ENCODE measurements around the gene SEC62.

SEC62 gene, protein sequence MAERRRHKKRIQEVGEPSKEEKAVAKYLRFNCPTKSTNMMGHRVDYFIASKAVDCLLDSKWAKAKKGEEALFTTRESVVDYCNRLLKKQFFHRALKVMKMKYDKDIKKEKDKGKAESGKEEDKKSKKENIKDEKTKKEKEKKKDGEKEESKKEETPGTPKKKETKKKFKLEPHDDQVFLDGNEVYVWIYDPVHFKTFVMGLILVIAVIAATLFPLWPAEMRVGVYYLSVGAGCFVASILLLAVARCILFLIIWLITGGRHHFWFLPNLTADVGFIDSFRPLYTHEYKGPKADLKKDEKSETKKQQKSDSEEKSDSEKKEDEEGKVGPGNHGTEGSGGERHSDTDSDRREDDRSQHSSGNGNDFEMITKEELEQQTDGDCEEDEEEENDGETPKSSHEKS

DNA sequence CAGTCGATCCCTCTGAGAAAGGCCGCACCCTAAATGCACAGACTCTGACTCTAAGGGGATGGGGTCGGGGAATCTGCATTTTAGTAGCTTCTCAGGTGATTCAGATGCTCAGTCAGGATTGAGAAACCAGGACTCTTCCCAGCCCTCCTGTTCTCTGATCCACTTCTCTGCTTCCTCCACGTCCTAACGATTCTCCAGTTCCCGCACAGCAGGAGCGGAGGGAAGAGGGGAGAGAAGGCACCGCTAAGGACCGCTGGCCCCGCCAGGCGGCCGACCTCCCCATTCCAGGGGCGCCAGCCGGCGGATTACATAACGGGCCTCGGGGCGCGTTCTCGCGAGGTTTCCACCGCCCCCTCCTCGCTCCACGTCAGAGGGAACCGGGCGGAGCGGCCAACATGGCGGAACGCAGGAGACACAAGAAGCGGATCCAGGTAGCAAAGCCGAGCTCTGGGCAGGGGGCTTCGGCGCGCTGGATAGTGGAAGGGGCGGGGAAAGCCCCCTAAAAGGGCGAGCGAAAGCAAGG is at the start of gene SEC62:
TSS of gene SEC62 (plus strand) at position 380 of the 523 bp plus-strand sequence. CDS start at position 396, 16 bp downstream.
- DNase-seq (ENCODE audit: low spot score) = peak; percentile 93
- peak within 1 kb of the TSS; percentile 85 for H3K4me3 ChIP-seq
- TF ChIP-seq, protein P1, sequence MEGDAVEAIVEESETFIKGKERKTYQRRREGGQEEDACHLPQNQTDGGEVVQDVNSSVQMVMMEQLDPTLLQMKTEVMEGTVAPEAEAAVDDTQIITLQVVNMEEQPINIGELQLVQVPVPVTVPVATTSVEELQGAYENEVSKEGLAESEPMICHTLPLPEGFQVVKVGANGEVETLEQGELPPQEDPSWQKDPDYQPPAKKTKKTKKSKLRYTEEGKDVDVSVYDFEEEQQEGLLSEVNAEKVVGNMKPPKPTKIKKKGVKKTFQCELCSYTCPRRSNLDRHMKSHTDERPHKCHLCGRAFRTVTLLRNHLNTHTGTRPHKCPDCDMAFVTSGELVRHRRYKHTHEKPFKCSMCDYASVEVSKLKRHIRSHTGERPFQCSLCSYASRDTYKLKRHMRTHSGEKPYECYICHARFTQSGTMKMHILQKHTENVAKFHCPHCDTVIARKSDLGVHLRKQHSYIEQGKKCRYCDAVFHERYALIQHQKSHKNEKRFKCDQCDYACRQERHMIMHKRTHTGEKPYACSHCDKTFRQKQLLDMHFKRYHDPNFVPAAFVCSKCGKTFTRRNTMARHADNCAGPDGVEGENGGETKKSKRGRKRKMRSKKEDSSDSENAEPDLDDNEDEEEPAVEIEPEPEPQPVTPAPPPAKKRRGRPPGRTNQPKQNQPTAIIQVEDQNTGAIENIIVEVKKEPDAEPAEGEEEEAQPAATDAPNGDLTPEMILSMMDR (IDR thresholded peaks at IDR 0.05) = no peak

DNA sequence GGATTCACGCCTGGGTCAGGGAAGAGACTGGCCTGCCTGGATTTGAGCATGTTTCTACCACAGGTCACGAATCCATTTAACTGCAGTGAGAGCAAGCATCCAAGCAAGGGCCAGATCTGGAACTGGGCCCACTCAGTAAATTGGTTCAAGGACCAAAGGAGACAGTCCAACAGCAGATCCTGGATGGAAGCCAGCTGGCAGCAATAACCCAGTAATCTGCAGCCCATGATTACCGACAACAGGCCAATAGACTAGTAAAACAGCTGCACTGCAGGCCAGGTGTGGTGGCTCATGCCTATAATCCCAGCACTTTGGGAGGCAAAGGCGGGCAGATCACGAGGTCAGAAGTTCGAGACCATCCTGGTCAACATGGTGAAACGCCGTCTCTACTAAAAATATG is 43.4 kb upstream of the SEC62 start:
- Histone ChIP-seq H3K27ac (no peak overlapping the region), H3K4me3 (no peak overlapping the region)
- DNase-seq (ENCODE audit: low spot score) = no peak
- TF ChIP-seq, protein P1 (IDR thresholded peaks at IDR 0.05) = no peak

More for the DNA sequence above, at the start of gene SEC62:
- H3K27ac ChIP-seq = peak within 1 kb of the TSS; percentile 94 to 96

DNA sequence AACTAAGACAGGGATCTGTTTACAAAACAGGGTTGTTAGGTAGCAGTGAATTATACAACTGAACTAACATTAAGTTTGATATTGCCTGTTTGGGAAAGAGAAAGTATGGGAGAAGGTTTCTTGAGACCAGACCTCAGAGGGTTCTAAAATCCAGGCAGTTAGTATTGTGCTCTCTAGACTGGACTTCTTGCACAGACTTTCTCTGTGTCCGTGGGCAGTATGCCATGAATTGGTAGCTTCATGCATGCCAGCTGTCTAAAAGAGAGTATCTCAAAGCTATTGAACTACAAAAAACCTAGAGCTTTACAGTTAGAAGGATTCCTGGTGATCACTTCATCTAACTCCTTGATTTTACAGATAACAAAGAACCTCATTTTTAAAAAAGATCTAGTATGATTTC is 42.8 kb upstream of the SEC62 start:
- TF ChIP-seq, protein P1 (IDR thresholded peaks at IDR 0.05) = no peak
- H3K27ac ChIP-seq = no peak overlapping the region
- H3K4me3 ChIP-seq = no peak overlapping the region
- no peak for DNase-seq (ENCODE audit: low spot score)

DNA sequence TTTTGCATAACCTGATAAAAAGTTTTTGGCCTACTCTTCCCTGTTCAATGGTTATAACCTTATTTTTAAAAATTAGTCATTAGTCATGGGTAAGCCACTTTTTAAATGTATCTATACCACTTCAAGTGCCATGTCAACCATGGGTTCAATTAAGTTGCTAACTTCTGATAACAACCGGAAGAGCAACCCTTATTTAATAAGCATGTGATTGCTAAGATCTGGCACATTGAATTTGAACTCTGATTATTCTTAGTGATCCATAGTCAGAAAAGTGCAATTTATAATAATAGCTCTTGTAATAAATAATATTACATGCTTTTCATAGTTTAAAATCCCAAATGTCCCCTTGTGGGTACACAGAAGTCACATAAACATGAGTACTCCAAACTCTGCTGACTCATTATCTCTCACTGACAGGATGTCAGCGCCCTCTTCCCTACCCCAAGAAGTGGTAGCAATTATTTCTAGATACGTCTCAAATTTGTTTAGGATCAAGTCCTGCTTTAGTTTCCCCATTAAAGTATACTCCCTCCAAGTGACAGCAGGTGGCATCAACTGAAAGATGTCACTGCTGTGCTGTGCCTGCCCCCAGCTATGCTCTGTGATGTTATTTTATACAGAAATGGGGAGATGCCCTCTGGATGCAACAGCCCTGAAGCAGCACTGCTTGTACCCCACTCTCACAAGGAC is 36.6 kb upstream of the SEC62 start:
- DNase-seq (ENCODE audit: low spot score) = no peak
- TF ChIP-seq, protein P1 (IDR thresholded peaks at IDR 0.05) = no peak

DNA sequence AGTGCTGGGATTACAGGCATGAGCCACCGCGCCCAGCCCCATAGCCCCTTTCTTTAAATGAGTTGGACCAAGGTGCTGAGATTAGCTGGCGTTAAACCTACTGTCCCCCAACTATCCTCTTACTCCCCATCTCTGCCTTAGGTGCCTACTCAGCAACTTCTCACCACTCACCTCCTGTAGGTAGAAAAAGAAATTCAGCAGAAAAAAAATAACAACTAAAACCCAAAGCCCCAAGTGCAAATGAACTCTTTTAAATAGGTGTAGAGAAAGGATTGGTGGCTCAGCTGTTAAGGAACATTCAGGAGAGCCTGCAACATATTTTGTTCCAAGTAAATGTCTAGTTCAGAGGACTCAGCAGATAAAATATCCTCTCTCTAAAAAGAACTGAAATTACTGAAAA is 35.8 kb upstream of the SEC62 start:
- TF ChIP-seq, protein P1 (IDR thresholded peaks at IDR 0.05) = no peak
- Histone ChIP-seq H3K27ac (no peak overlapping the region), H3K4me3 (no peak overlapping the region)
- no peak for DNase-seq (ENCODE audit: low spot score)

More for the DNA sequence above, 36.6 kb upstream of the SEC62 start:
- Histone ChIP-seq H3K27ac (no peak overlapping the region), H3K4me3 (no peak overlapping the region)

DNA sequence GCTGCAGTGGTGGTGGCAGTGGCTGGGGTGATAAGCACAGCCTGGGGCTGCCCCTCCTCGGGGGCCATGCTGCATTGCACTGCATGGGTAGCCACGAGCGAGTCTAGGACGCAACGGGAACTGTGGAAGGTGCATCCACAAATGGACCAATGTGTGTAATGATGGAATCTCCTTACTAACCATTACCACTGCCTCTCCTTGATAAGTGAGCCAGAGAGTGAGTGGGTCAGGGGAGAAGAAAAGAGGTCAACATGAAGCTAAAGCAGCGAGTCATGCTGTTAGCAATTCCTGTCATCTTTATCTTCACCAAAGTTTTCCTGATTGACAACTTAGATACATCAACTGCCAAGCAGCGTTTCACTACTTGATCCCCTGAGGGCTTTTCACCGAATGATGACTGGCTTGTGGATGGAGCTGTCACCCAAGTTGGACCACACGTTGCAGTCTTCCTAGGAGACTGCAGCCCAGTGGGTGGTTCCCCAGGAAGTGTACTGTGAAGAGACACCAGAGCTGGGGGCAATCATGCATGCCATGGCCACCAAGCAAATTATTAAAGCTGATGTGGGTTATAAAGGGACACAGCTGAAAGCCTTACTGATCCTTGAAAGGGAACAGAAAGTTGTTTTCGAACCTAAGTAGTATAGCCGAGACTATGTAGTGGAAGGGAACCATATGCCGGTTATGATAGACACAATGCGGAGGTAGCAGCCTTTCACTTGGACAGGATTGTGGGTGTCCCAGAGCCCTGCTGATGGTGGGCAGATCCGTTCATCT is 34.7 kb upstream of the SEC62 start:
- DNase-seq (ENCODE audit: low spot score) = no peak
- H3K4me3 ChIP-seq = no peak overlapping the region
- no peak overlapping the region for H3K27ac ChIP-seq
- TF ChIP-seq, protein P1 (IDR thresholded peaks at IDR 0.05) = no peak

Measured in coronary artery (tissue), 2 donors.